Suprapubic skin (tissue), 4 donors: ENCODE measurements around the gene GSN.

ENCODE experiments used
- POLR2A ChIP-seq, 2 donors: fragments of 450-650 bp; IDR thresholded peaks; one replicate each; pipeline ENCODE4 v1.6.1; 2017; ENCODE audit warnings: antibody characterized with exemption in 2 of 2, mild to moderate bottlenecking in 2 of 2, moderate library complexity in 2 of 2
- POLR2AphosphoS5 ChIP-seq, 3 donors: sonication (generic); formaldehyde crosslinking; IDR thresholded peaks; one replicate each; pipeline ENCODE4 v1.6.1; 2017; ENCODE audit warnings: antibody characterized with exemption in 3 of 3

GRCh38 chr9:121289026-121289771 lies 21.2 kb downstream of the GSN start:
- peak in 1 of 3 donors; percentile 6 for TF ChIP-seq POLR2AphosphoS5 (IDR thresholded peaks at IDR 0.05)
- no peak for TF ChIP-seq POLR2A (IDR thresholded peaks at IDR 0.05)
